K562 (cell line): ENCODE measurements around the gene VSIG10L2. TPM values are rescaled to one million over a fixed set of nuclear protein-coding genes. Genes with fewer than 3 reads are reported as not detected.

Source experiments
- ATAC-seq: fragments of 200-7000 bp; cut with Tn5 transposase; 3 replicates; pipeline ENCODE4 v1.9.1; 2020; ENCODE audit warnings: moderate library complexity
- BruUV-seq: library from RNA; stranded (reverse); fragments of 400-500 nt; replicated peaks from 2 replicates; lab custom pipeline; 2021; lab: Mats Ljungman, UMichigan
- CTCF ChIA-PET: fragments of 300-600 bp; formaldehyde crosslinking; extraction: SDS; loops from one replicate; lab custom pipeline; 2021; ENCODE audit warnings: low intra/inter-chr PET ratio; lab: Yijun Ruan, JAX
- POLR2A ChIA-PET: fragments of 300-600, 350-650 bp; sonication (Branson Sonifier 250); formaldehyde crosslinking; extraction: SDS; loops from one replicate; lab custom pipeline; 2021; ENCODE audit warnings: antibody characterized with exemption, inconsistent platforms; lab: Yijun Ruan, JAX
- DNase-seq, 4 experiments: peaks; one replicate each; pipeline versions ENCODE4 v3.0.0 to v3.0.0-alpha.2; 2011 to 2018; ENCODE audit warnings: low spot score in 3 of 4, mixed read lengths in 3 of 4; ENCODE audit errors: extremely low read depth in 1 of 4
- FAIRE-seq: peaks from 2 replicates; lab custom pipeline; 2011; peaks lifted over from hg19 to GRCh38; lab: Jason Lieb, UNC
- H2AFZ ChIP-seq: 2 replicates; pipeline ENCODE4 v1.6.0; 2011; ENCODE audit warnings: low read depth, low read length, control low read depth, inconsistent platforms
- H3K27ac ChIP-seq: fragments of 200-600 bp; 3 replicates; pipeline ENCODE4 v1.8.0; 2011; ENCODE audit warnings: low read depth, mild to moderate bottlenecking, control low read depth, inconsistent platforms, low read length, moderate library complexity, mixed read lengths; ENCODE audit errors: extremely low read depth
- H3K27me3 ChIP-seq, 2 experiments: fragments of 300-600 bp in 1 of 2; 2 replicates in 1 of 2; 3 replicates in 1 of 2; pipeline versions ENCODE4 v1.6.0 to v1.8.0; 2011; ENCODE audit warnings: inconsistent platforms in 2 of 2, low read length in 2 of 2, mild to moderate bottlenecking in 1 of 2, mixed read lengths in 1 of 2, moderate library complexity in 1 of 2; ENCODE audit not compliant: control insufficient read depth in 2 of 2, insufficient read depth in 2 of 2
- H3K36me3 ChIP-seq: fragments of 300-600 bp; 3 replicates; pipeline ENCODE4 v1.8.0; 2011; ENCODE audit warnings: mild to moderate bottlenecking, low read length, inconsistent platforms; ENCODE audit not compliant: control insufficient read depth, insufficient read depth
- H3K4me1 ChIP-seq, 2 experiments: fragments of 200-600 bp in 1 of 2; replicated peaks in 1 of 2; 2 replicates in 1 of 2; 3 replicates in 1 of 2; pipeline versions ENCODE4 v1.5.1 to v1.8.0; 2011; ENCODE audit warnings: inconsistent platforms in 2 of 2, low read length in 2 of 2, mild to moderate bottlenecking in 1 of 2, mixed read lengths in 1 of 2, moderate library complexity in 1 of 2; ENCODE audit not compliant: control insufficient read depth in 2 of 2, insufficient read depth in 2 of 2
- H3K4me2 ChIP-seq: 2 replicates; pipeline ENCODE4 v1.6.1; 2011; ENCODE audit warnings: low read length, control low read depth, inconsistent platforms, mixed read lengths; ENCODE audit not compliant: insufficient read depth
- H3K4me3 ChIP-seq: fragments of 200-600 bp; sonication (generic), shearing (Covaris generic); 2 replicates; pipeline ENCODE4 v1.5.1; 2016; ENCODE audit warnings: control low read depth, inconsistent platforms
- H3K79me2 ChIP-seq: fragments of 200-600 bp; 3 replicates; pipeline ENCODE4 v1.8.0; 2011; ENCODE audit warnings: low read length, inconsistent platforms; ENCODE audit not compliant: control insufficient read depth, insufficient read depth
- H3K9ac ChIP-seq, 2 experiments: 2 replicates each; pipeline versions ENCODE4 v1.6.0 to v1.6.1; 2011; ENCODE audit warnings: low read depth in 2 of 2, low read length in 2 of 2, control low read depth in 1 of 2, inconsistent platforms in 1 of 2, mild to moderate bottlenecking in 1 of 2, mixed read lengths in 1 of 2; ENCODE audit not compliant: insufficient read depth in 1 of 2
- H3K9me1 ChIP-seq: one replicate; pipeline ENCODE4 v1.6.0; 2011; ENCODE audit warnings: inconsistent platforms, mild to moderate bottlenecking, low read length, moderate library complexity; ENCODE audit not compliant: control insufficient read depth, insufficient read depth
- H3K9me3 ChIP-seq: replicated peaks from 2 replicates; pipeline ENCODE4 v1.5.1; 2011; ENCODE audit warnings: low read depth, low read length, inconsistent platforms; ENCODE audit not compliant: control insufficient read depth, insufficient read depth
- H4K20me1 ChIP-seq: replicated peaks from 2 replicates; pipeline ENCODE4 v1.6.1; 2011; ENCODE audit warnings: low read length, inconsistent platforms, mixed read lengths; ENCODE audit not compliant: control insufficient read depth, insufficient read depth
- FIP1L1 ChIP-seq: fragments of 200-400 bp; formaldehyde crosslinking; IDR thresholded peaks from 2 replicates; pipeline ENCODE4 v1.6.1; 2018; ENCODE audit warnings: mild to moderate bottlenecking, low read depth, low read length; ENCODE audit not compliant: poor library complexity, severe bottlenecking
- HDAC1 ChIP-seq, 2 experiments: fragments of 450-650 bp; IDR thresholded peaks; 2 replicates each; pipeline ENCODE4 v1.6.1; 2016 to 2017; ENCODE audit warnings: inconsistent platforms in 1 of 2, mild to moderate bottlenecking in 1 of 2, moderate library complexity in 1 of 2
- KAT2B ChIP-seq: IDR thresholded peaks from one replicate; pipeline ENCODE4 v1.6.1; 2012; ENCODE audit warnings: low read depth, mild to moderate bottlenecking, control low read depth, inconsistent platforms, low read length, moderate library complexity
- L3MBTL2 ChIP-seq: fragments of 450-650 bp; IDR thresholded peaks from 2 replicates; pipeline ENCODE4 v1.6.1; 2016; ENCODE audit warnings: mild to moderate bottlenecking, moderate library complexity
- MEF2D ChIP-seq: conservative IDR thresholded peaks from 2 replicates; pipeline ENCODE4 v1.6.1; 2016; ENCODE audit warnings: low read depth, missing genetic modification characterization, missing compliant biosample characterization
- NEUROD1 ChIP-seq: fragments of 150-350 bp; IDR thresholded peaks from 2 replicates; pipeline ENCODE4 v1.6.1; 2014; ENCODE audit warnings: borderline replicate concordance, low read length, low read depth; ENCODE audit not compliant: partially characterized antibody
- PHB ChIP-seq: fragments of 250-450 bp; sonication (Bioruptor Pico); IDR thresholded peaks from 2 replicates; pipeline ENCODE4 v1.5.0; 2021
- PTBP1 ChIP-seq: fragments of 200-400 bp; formaldehyde crosslinking; IDR thresholded peaks from 2 replicates; pipeline ENCODE4 v1.6.1; 2017; ENCODE audit warnings: low read depth, low read length
- RB1 ChIP-seq: fragments of 450-650 bp; IDR thresholded peaks from 2 replicates; pipeline ENCODE4 v1.6.1; 2017; ENCODE audit warnings: low read depth, mild to moderate bottlenecking
- RBFOX2 ChIP-seq: fragments of 200-400 bp; formaldehyde crosslinking; IDR thresholded peaks from 2 replicates; pipeline ENCODE4 v1.6.1; 2017; ENCODE audit warnings: low read depth, mild to moderate bottlenecking, low read length, moderate library complexity
- SMAD3 ChIP-seq: fragments of 450-650 bp; formaldehyde crosslinking; conservative IDR thresholded peaks from 2 replicates; pipeline ENCODE4 v1.4.0; 2020; ENCODE audit warnings: mild to moderate bottlenecking
- TBP ChIP-seq: optimal IDR thresholded peaks from 2 replicates; pipeline ENCODE3; 2011; ENCODE audit warnings: low read depth, low read length, improper control_type of control experiment
- ZNF551 ChIP-seq: fragments of 250-450 bp; sonication (Bioruptor Pico); IDR thresholded peaks from 2 replicates; pipeline ENCODE4 v1.5.0; 2021; ENCODE audit warnings: mild to moderate bottlenecking, moderate library complexity
- ZNF717 ChIP-seq: fragments of 250-450 bp; sonication (Bioruptor Pico); IDR thresholded peaks from 2 replicates; pipeline ENCODE4 v1.5.0; 2021
- WGBS: fragments of 100-300 bp; shearing (Covaris generic); methylation state at CpG from one replicate; pipeline ENCODE4 v1.1.6; 2016; ENCODE audit warnings: low coverage, mixed read lengths; ENCODE audit not compliant: insufficient coverage; ENCODE audit errors: missing lambda C conversion rate; 5-methylcytosine and 5-hydroxymethylcytosine counted together
- in situ Hi-C: fragments of 300-500 bp; cut with MboI; formaldehyde crosslinking; loops from 4 replicates; pipeline ENCODE4 v1.15.0; 2018; ENCODE audit warnings: inconsistent platforms, mixed read lengths
- intact Hi-C: fragments of 100-400 bp; cut with micrococcal nuclease; formaldehyde crosslinking; loops from 2 replicates; pipeline ENCODE4 v1.14.2; 2022
- polyA plus RNA-seq, 8 experiments: library from polyadenylated mRNA; depleted of rRNA in 4 of 8; stranded (reverse) in 5 of 8; unstranded in 3 of 8; fragments of >200 nt; fragmentation: Nextera tagmentation in 2 of 8; fragmentation: Illumina TruSeq in 1 of 8; extraction: Ambion mirVana in 2 of 8; extraction: Trizol in 1 of 8; gene quantifications; 2 replicates each; pipeline versions ENCODE4 v1.2.1 to v1.2.3, GENCODE V29; 2011 to 2014; ENCODE audit warnings: inconsistent platforms in 1 of 8, missing spikeins in 1 of 8
- total RNA-seq, 7 experiments: library from RNA; depleted of rRNA in 6 of 7; stranded (reverse); fragments of >200 nt in 6 of 7; fragmentation: Illumina TruSeq in 2 of 7; extraction: Trizol in 2 of 7; gene quantifications; 2 replicates each; pipeline versions ENCODE4 v1.2.1 to v1.2.3, GENCODE V29; 2011 to 2021; ENCODE audit warnings: low replicate concordance in 1 of 7
- TF ChIP-seq, protein P1 (sequence below): fragments of 250-450 bp; sonication (Bioruptor Pico); IDR thresholded peaks from 2 replicates; pipeline ENCODE4 v1.5.0; 2021
- TF ChIP-seq, protein P2 (sequence below), 3 experiments: fragments of 200-800 bp in 1 of 3; fragments of 250-450 bp in 1 of 3; fragments of 450-650 bp in 1 of 3; sonication (Bioruptor Pico) in 1 of 3; sonication (Bioruptor generic) in 1 of 3; formaldehyde crosslinking in 1 of 3; IDR thresholded peaks; 2 replicates each; pipeline versions ENCODE4 v1.6.1 to v1.8.0; 2016 to 2022; ENCODE audit warnings: mild to moderate bottlenecking in 2 of 3, missing genetic modification characterization in 2 of 3, missing compliant biosample characterization in 1 of 3, moderate library complexity in 1 of 3

The VSIG10L2 gene
- total and polyA plus RNA-seq, 9 of the 15 experiments (the other 6 are each of a cell fraction or from before 2014, with no cell fraction given), result not detected

DNA sequence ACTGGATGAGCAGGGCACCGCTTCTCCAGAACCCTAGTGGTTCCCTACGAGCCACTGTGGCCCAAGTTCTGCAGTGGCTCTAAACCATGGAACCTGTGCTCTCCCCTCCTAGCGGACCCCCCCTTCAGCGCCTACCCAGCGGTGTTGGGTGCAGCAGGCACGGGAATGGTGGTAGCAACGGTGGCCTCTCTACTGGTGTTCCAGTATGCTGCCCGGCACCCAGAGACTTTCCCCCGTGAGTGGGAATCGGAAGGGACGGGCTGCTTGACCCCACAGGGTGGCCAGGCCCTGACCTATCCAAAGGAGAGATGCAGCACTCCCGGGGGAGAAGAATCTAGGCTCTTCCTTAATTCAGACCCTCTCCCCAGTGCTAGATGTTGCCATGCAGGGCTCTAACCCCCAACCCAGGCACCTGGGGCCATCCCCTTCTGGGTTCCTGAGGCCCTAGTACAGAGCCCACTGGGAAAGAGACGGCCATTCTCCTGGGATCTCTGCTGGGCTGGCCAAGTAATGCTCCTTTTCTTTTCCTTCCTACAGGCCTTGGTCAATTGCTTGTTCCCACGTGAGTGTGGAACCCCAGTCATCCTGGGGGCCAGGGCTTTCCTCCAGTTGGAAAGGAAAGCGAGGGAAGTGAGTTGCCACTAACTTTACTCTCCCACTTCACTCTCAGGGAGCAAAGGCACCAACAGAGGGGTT is 9.2 kb downstream of the VSIG10L2 start:
- Histone ChIP-seq H4K20me1 (peaks cover 8% of the 10 kb centered on the region; the same call in 1 of the 2 replicates), H3K27ac (no peak overlapping the region), H3K9me1 (peaks cover 4% of the 10 kb centered on the region)
- no peak for FAIRE-seq
- no peak for TF ChIP-seq FIP1L1
- no peak for TF ChIP-seq RB1
- no peak for TF ChIP-seq KAT2B
- no peak for TF ChIP-seq RBFOX2
- no peak for TF ChIP-seq NEUROD1
- TF ChIP-seq ZNF717 (CRISPR knock-in tag), result no peak
- no peak for TF ChIP-seq ZNF551 (CRISPR knock-in tag)
- no peak for TF ChIP-seq PTBP1
- TF ChIP-seq HDAC1 (IDR thresholded peaks at IDR 0.05), result no peak
- TF ChIP-seq, protein P1, sequence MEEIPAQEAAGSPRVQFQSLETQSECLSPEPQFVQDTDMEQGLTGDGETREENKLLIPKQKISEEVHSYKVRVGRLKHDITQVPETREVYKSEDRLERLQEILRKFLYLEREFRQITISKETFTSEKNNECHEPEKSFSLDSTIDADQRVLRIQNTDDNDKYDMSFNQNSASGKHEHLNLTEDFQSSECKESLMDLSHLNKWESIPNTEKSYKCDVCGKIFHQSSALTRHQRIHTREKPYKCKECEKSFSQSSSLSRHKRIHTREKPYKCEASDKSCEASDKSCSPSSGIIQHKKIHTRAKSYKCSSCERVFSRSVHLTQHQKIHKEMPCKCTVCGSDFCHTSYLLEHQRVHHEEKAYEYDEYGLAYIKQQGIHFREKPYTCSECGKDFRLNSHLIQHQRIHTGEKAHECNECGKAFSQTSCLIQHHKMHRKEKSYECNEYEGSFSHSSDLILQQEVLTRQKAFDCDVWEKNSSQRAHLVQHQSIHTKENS (CRISPR knock-in tag), result no peak
- TF ChIP-seq TBP, result no peak
- no peak for TF ChIP-seq PHB
- no peak for TF ChIP-seq L3MBTL2
- no peak for TF ChIP-seq SMAD3 (CRISPR knock-in tag)
- TF ChIP-seq, protein P2, sequence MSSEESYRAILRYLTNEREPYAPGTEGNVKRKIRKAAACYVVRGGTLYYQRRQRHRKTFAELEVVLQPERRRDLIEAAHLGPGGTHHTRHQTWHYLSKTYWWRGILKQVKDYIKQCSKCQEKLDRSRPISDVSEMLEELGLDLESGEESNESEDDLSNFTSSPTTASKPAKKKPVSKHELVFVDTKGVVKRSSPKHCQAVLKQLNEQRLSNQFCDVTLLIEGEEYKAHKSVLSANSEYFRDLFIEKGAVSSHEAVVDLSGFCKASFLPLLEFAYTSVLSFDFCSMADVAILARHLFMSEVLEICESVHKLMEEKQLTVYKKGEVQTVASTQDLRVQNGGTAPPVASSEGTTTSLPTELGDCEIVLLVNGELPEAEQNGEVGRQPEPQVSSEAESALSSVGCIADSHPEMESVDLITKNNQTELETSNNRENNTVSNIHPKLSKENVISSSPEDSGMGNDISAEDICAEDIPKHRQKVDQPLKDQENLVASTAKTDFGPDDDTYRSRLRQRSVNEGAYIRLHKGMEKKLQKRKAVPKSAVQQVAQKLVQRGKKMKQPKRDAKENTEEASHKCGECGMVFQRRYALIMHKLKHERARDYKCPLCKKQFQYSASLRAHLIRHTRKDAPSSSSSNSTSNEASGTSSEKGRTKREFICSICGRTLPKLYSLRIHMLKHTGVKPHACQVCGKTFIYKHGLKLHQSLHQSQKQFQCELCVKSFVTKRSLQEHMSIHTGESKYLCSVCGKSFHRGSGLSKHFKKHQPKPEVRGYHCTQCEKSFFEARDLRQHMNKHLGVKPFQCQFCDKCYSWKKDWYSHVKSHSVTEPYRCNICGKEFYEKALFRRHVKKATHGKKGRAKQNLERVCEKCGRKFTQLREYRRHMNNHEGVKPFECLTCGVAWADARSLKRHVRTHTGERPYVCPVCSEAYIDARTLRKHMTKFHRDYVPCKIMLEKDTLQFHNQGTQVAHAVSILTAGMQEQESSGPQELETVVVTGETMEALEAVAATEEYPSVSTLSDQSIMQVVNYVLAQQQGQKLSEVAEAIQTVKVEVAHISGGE (CRISPR knock-in tag; IDR thresholded peaks at IDR 0.05), result no peak
- TF ChIP-seq MEF2D (tag), result no peak
- TF ChIP-seq, all 486 proteins: peak for 0
- in situ Hi-C loops, result no loop called here
- no TSS peak for BruUV-seq
- no peak overlapping the region for H3K4me3 ChIP-seq
- H3K9me3 ChIP-seq, result no peaks in the 10 kb centered on the region
- H3K27me3 ChIP-seq, result peaks cover 65 to 74% of the 10 kb centered on the region in 2 experiments
- intact Hi-C loops, result no loop called here
- ChIA-PET CTCF (no interaction called here), POLR2A (interaction anchor here (0.7 kb wide), 1 partner anchor 863 kb away, joined by 4 read pairs; no protein-coding TSS in a partner anchor)
- no peak for DNase-seq
- 0% methylated on average over 10 of the region's 15 CpGs for WGBS
- no peak for ATAC-seq
- H3K9ac ChIP-seq, result no peak overlapping the region
- no peaks in the 10 kb centered on the region for H3K36me3 ChIP-seq
- no peaks in the 10 kb centered on the region for H3K79me2 ChIP-seq
- no peak overlapping the region for H3K4me2 ChIP-seq
- no peak overlapping the region for H2AFZ ChIP-seq
- H3K4me1 ChIP-seq, result peaks cover 0 to 4% of the 10 kb centered on the region in 2 experiments; a peak in 2 of 5 replicates
